SK-N-SH treated with all-trans-retinoic acid at 6 μM for 48 hours (cell line): ENCODE results near the gene AMBP.

Source experiments
- ARNTL ChIP-seq: fragments of 450-650 bp; formaldehyde crosslinking; IDR thresholded peaks from 2 replicates; pipeline ENCODE4 v1.5.0; 2020; ENCODE audit warnings: low read depth, mild to moderate bottlenecking, moderate library complexity, borderline replicate concordance
- PPARA ChIP-seq: fragments of 250-450 bp; sonication (Bioruptor Pico); IDR thresholded peaks from 2 replicates; pipeline ENCODE4 v1.5.0; 2020; ENCODE audit warnings: mild to moderate bottlenecking, borderline replicate concordance
- RARB ChIP-seq: fragments of 250-450 bp; sonication (Bioruptor Pico); IDR thresholded peaks from 2 replicates; pipeline ENCODE4 v1.8.0; 2021; ENCODE audit warnings: mild to moderate bottlenecking, moderate library complexity
- ZFP30 ChIP-seq: fragments of 450-650 bp; formaldehyde crosslinking; IDR thresholded peaks from 2 replicates; pipeline ENCODE4 v1.5.0; 2022; ENCODE audit warnings: mild to moderate bottlenecking, moderate library complexity
- TF ChIP-seq, protein P1 (sequence below): fragments of 250-450 bp; sonication (Bioruptor Pico); IDR thresholded peaks from 2 replicates; pipeline ENCODE4 v1.8.0; 2020; ENCODE audit warnings: mild to moderate bottlenecking, moderate library complexity, borderline replicate concordance
- TF ChIP-seq, protein P2 (sequence below): fragments of 250-450 bp; sonication (Bioruptor Pico); IDR thresholded peaks from 2 replicates; pipeline ENCODE4 v1.8.0; 2021; ENCODE audit warnings: low read depth, mild to moderate bottlenecking, moderate library complexity, borderline replicate concordance
- TF ChIP-seq, protein P3 (sequence below): fragments of 250-450 bp; sonication (Bioruptor Pico); IDR thresholded peaks from 2 replicates; pipeline ENCODE4 v1.5.1; 2020; ENCODE audit warnings: low read depth, mild to moderate bottlenecking, moderate library complexity

DNA sequence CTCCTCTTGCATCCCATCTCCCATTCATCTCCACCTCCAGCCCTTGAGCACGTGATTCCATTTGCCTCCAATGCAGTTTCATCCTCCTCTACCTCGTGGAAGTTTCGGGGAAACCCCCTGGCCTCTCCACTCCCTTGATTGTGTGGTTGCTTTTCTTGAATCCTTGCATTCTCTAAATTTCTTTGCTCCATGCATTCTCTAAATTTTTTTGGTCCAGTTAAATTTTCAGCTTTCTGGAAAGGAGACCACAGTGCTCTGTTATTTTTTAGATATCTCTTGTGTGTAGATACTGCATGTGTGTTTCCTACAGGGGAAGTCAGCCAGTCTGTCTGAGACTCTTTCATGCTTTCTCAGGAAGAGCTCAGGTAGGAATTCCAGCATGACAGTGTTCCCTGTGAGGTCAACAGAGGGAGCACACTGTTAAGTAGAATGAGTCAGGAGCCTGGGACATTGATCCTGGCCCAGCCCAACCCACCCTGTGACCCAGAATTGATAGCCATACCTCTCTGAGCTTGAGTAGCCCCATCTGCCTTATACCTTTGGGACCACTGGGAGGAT is 52.8 kb downstream of the AMBP start:
- TF ChIP-seq PPARA (CRISPR knock-in tag), result no peak
- TF ChIP-seq, protein P1, sequence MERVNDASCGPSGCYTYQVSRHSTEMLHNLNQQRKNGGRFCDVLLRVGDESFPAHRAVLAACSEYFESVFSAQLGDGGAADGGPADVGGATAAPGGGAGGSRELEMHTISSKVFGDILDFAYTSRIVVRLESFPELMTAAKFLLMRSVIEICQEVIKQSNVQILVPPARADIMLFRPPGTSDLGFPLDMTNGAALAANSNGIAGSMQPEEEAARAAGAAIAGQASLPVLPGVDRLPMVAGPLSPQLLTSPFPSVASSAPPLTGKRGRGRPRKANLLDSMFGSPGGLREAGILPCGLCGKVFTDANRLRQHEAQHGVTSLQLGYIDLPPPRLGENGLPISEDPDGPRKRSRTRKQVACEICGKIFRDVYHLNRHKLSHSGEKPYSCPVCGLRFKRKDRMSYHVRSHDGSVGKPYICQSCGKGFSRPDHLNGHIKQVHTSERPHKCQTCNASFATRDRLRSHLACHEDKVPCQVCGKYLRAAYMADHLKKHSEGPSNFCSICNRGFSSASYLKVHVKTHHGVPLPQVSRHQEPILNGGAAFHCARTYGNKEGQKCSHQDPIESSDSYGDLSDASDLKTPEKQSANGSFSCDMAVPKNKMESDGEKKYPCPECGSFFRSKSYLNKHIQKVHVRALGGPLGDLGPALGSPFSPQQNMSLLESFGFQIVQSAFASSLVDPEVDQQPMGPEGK (CRISPR knock-in tag), result no peak
- TF ChIP-seq, protein P2, sequence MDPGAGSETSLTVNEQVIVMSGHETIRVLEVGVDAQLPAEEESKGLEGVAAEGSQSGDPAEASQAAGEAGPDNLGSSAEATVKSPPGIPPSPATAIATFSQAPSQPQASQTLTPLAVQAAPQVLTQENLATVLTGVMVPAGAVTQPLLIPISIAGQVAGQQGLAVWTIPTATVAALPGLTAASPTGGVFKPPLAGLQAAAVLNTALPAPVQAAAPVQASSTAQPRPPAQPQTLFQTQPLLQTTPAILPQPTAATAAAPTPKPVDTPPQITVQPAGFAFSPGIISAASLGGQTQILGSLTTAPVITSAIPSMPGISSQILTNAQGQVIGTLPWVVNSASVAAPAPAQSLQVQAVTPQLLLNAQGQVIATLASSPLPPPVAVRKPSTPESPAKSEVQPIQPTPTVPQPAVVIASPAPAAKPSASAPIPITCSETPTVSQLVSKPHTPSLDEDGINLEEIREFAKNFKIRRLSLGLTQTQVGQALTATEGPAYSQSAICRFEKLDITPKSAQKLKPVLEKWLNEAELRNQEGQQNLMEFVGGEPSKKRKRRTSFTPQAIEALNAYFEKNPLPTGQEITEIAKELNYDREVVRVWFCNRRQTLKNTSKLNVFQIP (CRISPR knock-in tag), result no peak
- no peak for TF ChIP-seq RARB (CRISPR knock-in tag)
- no peak for TF ChIP-seq ARNTL (CRISPR knock-in tag)
- no peak for TF ChIP-seq ZFP30 (CRISPR knock-in tag)
- TF ChIP-seq, protein P3, sequence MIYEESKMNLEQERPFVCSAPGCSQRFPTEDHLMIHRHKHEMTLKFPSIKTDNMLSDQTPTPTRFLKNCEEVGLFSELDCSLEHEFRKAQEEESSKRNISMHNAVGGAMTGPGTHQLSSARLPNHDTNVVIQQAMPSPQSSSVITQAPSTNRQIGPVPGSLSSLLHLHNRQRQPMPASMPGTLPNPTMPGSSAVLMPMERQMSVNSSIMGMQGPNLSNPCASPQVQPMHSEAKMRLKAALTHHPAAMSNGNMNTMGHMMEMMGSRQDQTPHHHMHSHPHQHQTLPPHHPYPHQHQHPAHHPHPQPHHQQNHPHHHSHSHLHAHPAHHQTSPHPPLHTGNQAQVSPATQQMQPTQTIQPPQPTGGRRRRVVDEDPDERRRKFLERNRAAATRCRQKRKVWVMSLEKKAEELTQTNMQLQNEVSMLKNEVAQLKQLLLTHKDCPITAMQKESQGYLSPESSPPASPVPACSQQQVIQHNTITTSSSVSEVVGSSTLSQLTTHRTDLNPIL (CRISPR knock-in tag), result no peak
